K562 (cell line): ENCODE results near the gene SLC24A3. TPM values are rescaled to one million over a fixed set of nuclear protein-coding genes. Genes with fewer than 3 reads are reported as not detected.

ENCODE experiments used
- ATAC-seq: fragments of 200-7000 bp; cut with Tn5 transposase; 3 replicates; pipeline ENCODE4 v1.9.1; 2020; ENCODE audit warnings: moderate library complexity
- BruUV-seq: library from RNA; stranded (reverse); fragments of 400-500 nt; replicated peaks from 2 replicates; lab custom pipeline; 2021; lab: Mats Ljungman, UMichigan
- CTCF ChIA-PET: fragments of 300-600 bp; formaldehyde crosslinking; extraction: SDS; loops from one replicate; lab custom pipeline; 2021; ENCODE audit warnings: low intra/inter-chr PET ratio; lab: Yijun Ruan, JAX
- POLR2A ChIA-PET: fragments of 300-600, 350-650 bp; sonication (Branson Sonifier 250); formaldehyde crosslinking; extraction: SDS; loops from one replicate; lab custom pipeline; 2021; ENCODE audit warnings: antibody characterized with exemption, inconsistent platforms; lab: Yijun Ruan, JAX
- DNase-seq, 4 experiments: peaks; one replicate each; pipeline versions ENCODE4 v3.0.0 to v3.0.0-alpha.2; 2011 to 2018; ENCODE audit warnings: low spot score in 3 of 4, mixed read lengths in 3 of 4; ENCODE audit errors: extremely low read depth in 1 of 4
- FAIRE-seq: peaks from 2 replicates; lab custom pipeline; 2011; peaks lifted over from hg19 to GRCh38; lab: Jason Lieb, UNC
- H2AFZ ChIP-seq: 2 replicates; pipeline ENCODE4 v1.6.0; 2011; ENCODE audit warnings: low read depth, low read length, control low read depth, inconsistent platforms
- H3K27ac ChIP-seq: fragments of 200-600 bp; 3 replicates; pipeline ENCODE4 v1.8.0; 2011; ENCODE audit warnings: low read depth, mild to moderate bottlenecking, control low read depth, inconsistent platforms, low read length, moderate library complexity, mixed read lengths; ENCODE audit errors: extremely low read depth
- H3K27me3 ChIP-seq, 2 experiments: fragments of 300-600 bp in 1 of 2; 2 replicates in 1 of 2; 3 replicates in 1 of 2; pipeline versions ENCODE4 v1.6.0 to v1.8.0; 2011; ENCODE audit warnings: inconsistent platforms in 2 of 2, low read length in 2 of 2, mild to moderate bottlenecking in 1 of 2, mixed read lengths in 1 of 2, moderate library complexity in 1 of 2; ENCODE audit not compliant: control insufficient read depth in 2 of 2, insufficient read depth in 2 of 2
- H3K36me3 ChIP-seq: fragments of 300-600 bp; 3 replicates; pipeline ENCODE4 v1.8.0; 2011; ENCODE audit warnings: mild to moderate bottlenecking, low read length, inconsistent platforms; ENCODE audit not compliant: control insufficient read depth, insufficient read depth
- H3K4me1 ChIP-seq, 2 experiments: fragments of 200-600 bp in 1 of 2; replicated peaks in 1 of 2; 2 replicates in 1 of 2; 3 replicates in 1 of 2; pipeline versions ENCODE4 v1.5.1 to v1.8.0; 2011; ENCODE audit warnings: inconsistent platforms in 2 of 2, low read length in 2 of 2, mild to moderate bottlenecking in 1 of 2, mixed read lengths in 1 of 2, moderate library complexity in 1 of 2; ENCODE audit not compliant: control insufficient read depth in 2 of 2, insufficient read depth in 2 of 2
- H3K4me2 ChIP-seq: 2 replicates; pipeline ENCODE4 v1.6.1; 2011; ENCODE audit warnings: low read length, control low read depth, inconsistent platforms, mixed read lengths; ENCODE audit not compliant: insufficient read depth
- H3K4me3 ChIP-seq: fragments of 200-600 bp; sonication (generic), shearing (Covaris generic); 2 replicates; pipeline ENCODE4 v1.5.1; 2016; ENCODE audit warnings: control low read depth, inconsistent platforms
- H3K79me2 ChIP-seq: fragments of 200-600 bp; 3 replicates; pipeline ENCODE4 v1.8.0; 2011; ENCODE audit warnings: low read length, inconsistent platforms; ENCODE audit not compliant: control insufficient read depth, insufficient read depth
- H3K9ac ChIP-seq, 2 experiments: 2 replicates each; pipeline versions ENCODE4 v1.6.0 to v1.6.1; 2011; ENCODE audit warnings: low read depth in 2 of 2, low read length in 2 of 2, control low read depth in 1 of 2, inconsistent platforms in 1 of 2, mild to moderate bottlenecking in 1 of 2, mixed read lengths in 1 of 2; ENCODE audit not compliant: insufficient read depth in 1 of 2
- H3K9me1 ChIP-seq: one replicate; pipeline ENCODE4 v1.6.0; 2011; ENCODE audit warnings: inconsistent platforms, mild to moderate bottlenecking, low read length, moderate library complexity; ENCODE audit not compliant: control insufficient read depth, insufficient read depth
- H3K9me3 ChIP-seq: replicated peaks from 2 replicates; pipeline ENCODE4 v1.5.1; 2011; ENCODE audit warnings: low read depth, low read length, inconsistent platforms; ENCODE audit not compliant: control insufficient read depth, insufficient read depth
- H4K20me1 ChIP-seq: replicated peaks from 2 replicates; pipeline ENCODE4 v1.6.1; 2011; ENCODE audit warnings: low read length, inconsistent platforms, mixed read lengths; ENCODE audit not compliant: control insufficient read depth, insufficient read depth
- ARID2 ChIP-seq: fragments of 450-650 bp; IDR thresholded peaks from 2 replicates; pipeline ENCODE4 v1.6.1; 2017; ENCODE audit warnings: antibody characterized with exemption, mild to moderate bottlenecking
- CREM ChIP-seq: IDR thresholded peaks from 2 replicates; pipeline ENCODE4 v1.6.1; 2014; ENCODE audit warnings: antibody characterized with exemption, low read depth
- NFYB ChIP-seq: IDR thresholded peaks from 2 replicates; pipeline ENCODE4 v1.6.1; 2011; ENCODE audit warnings: mild to moderate bottlenecking, moderate library complexity; ENCODE audit not compliant: insufficient read length; ENCODE audit errors: extremely low read depth
- NKRF ChIP-seq: fragments of 450-650 bp; IDR thresholded peaks from 2 replicates; pipeline ENCODE4 v1.6.1; 2016; ENCODE audit warnings: borderline replicate concordance
- RBM17 ChIP-seq: fragments of 200-400 bp; formaldehyde crosslinking; IDR thresholded peaks from 2 replicates; pipeline ENCODE4 v1.6.1; 2017; ENCODE audit warnings: low read depth, mild to moderate bottlenecking, low read length, borderline replicate concordance
- RBM34 ChIP-seq: fragments of 200-400 bp; formaldehyde crosslinking; IDR thresholded peaks from 2 replicates; pipeline ENCODE4 v1.6.1; 2018; ENCODE audit warnings: low read length, borderline replicate concordance; ENCODE audit not compliant: insufficient read depth
- SRSF3 ChIP-seq: fragments of 200-400 bp; formaldehyde crosslinking; IDR thresholded peaks from 2 replicates; pipeline ENCODE4 v1.6.1; 2016; ENCODE audit warnings: mild to moderate bottlenecking, low read length, moderate library complexity; ENCODE audit not compliant: insufficient read depth
- SUPT5H ChIP-seq: fragments of 450-650 bp; IDR thresholded peaks from 2 replicates; pipeline ENCODE4 v1.6.1; 2016
- ZC3H8 ChIP-seq: fragments of 450-650 bp; IDR thresholded peaks from 2 replicates; pipeline ENCODE4 v1.6.1; 2017
- ZNF232 ChIP-seq: sonication (generic); formaldehyde crosslinking; IDR thresholded peaks from 2 replicates; pipeline ENCODE4 v1.8.0; 2022; ENCODE audit warnings: mild to moderate bottlenecking, missing genetic modification reagents
- WGBS: fragments of 100-300 bp; shearing (Covaris generic); methylation state at CpG from one replicate; pipeline ENCODE4 v1.1.6; 2016; ENCODE audit warnings: low coverage, mixed read lengths; ENCODE audit not compliant: insufficient coverage; ENCODE audit errors: missing lambda C conversion rate; 5-methylcytosine and 5-hydroxymethylcytosine counted together
- in situ Hi-C: fragments of 300-500 bp; cut with MboI; formaldehyde crosslinking; loops from 4 replicates; pipeline ENCODE4 v1.15.0; 2018; ENCODE audit warnings: inconsistent platforms, mixed read lengths
- intact Hi-C: fragments of 100-400 bp; cut with micrococcal nuclease; formaldehyde crosslinking; loops from 2 replicates; pipeline ENCODE4 v1.14.2; 2022
- polyA plus RNA-seq, 8 experiments: library from polyadenylated mRNA; depleted of rRNA in 4 of 8; stranded (reverse) in 5 of 8; unstranded in 3 of 8; fragments of >200 nt; fragmentation: Nextera tagmentation in 2 of 8; fragmentation: Illumina TruSeq in 1 of 8; extraction: Ambion mirVana in 2 of 8; extraction: Trizol in 1 of 8; gene quantifications; 2 replicates each; pipeline versions ENCODE4 v1.2.1 to v1.2.3, GENCODE V29; 2011 to 2014; ENCODE audit warnings: inconsistent platforms in 1 of 8, missing spikeins in 1 of 8
- total RNA-seq, 7 experiments: library from RNA; depleted of rRNA in 6 of 7; stranded (reverse); fragments of >200 nt in 6 of 7; fragmentation: Illumina TruSeq in 2 of 7; extraction: Trizol in 2 of 7; gene quantifications; 2 replicates each; pipeline versions ENCODE4 v1.2.1 to v1.2.3, GENCODE V29; 2011 to 2021; ENCODE audit warnings: low replicate concordance in 1 of 7
- TF ChIP-seq, protein P1 (sequence below), 2 experiments: fragments of 250-450 bp in 1 of 2; fragments of 450-650 bp in 1 of 2; sonication (Bioruptor Pico) in 1 of 2; IDR thresholded peaks; 2 replicates each; pipeline versions ENCODE4 v1.6.1 to v1.8.0; 2016 to 2021; ENCODE audit warnings: mild to moderate bottlenecking in 2 of 2, moderate library complexity in 2 of 2, missing compliant biosample characterization in 1 of 2, missing genetic modification characterization in 1 of 2
- TF ChIP-seq, protein P2 (sequence below): fragments of 250-450 bp; sonication (Bioruptor Pico); IDR thresholded peaks from 2 replicates; pipeline ENCODE4 v1.4.0; 2020; ENCODE audit warnings: mild to moderate bottlenecking, moderate library complexity, borderline replicate concordance

Gene SLC24A3
- total and polyA plus RNA-seq, 9 of the 15 experiments (the other 6 are each of a cell fraction or from before 2014, with no cell fraction given): not detected

GRCh38 chr20:19720991-19721390 lies 508.5 kb downstream of the SLC24A3 start:
- FAIRE-seq (no peak), ATAC-seq (no peak), DNase-seq (no peak)
- in situ Hi-C loops (no loop called here), intact Hi-C loops (no loop called here)
- Histone ChIP-seq H3K9me1 (no peaks in the 10 kb centered on the region), H3K9ac (no peak overlapping the region), H4K20me1 (no peaks in the 10 kb centered on the region), H3K36me3 (no peaks in the 10 kb centered on the region), H3K4me1 (no peaks in the 10 kb centered on the region), H3K79me2 (no peaks in the 10 kb centered on the region), H3K4me2 (no peak overlapping the region), H3K4me3 (no peak overlapping the region), H3K27me3 (no peaks in the 10 kb centered on the region; a peak in 1 of 5 replicates), H2AFZ (no peak overlapping the region), H3K27ac (no peak overlapping the region), H3K9me3 (no peaks in the 10 kb centered on the region)
- BruUV-seq: no TSS peak
- WGBS: 0% methylated on average over 14 of the region's 18 CpGs
- POLR2A ChIA-PET: no interaction called here
- TF ChIP-seq CREM: no peak
- TF ChIP-seq SUPT5H: no peak
- TF ChIP-seq NKRF: no peak
- no peak for TF ChIP-seq ZC3H8
- no peak for TF ChIP-seq NFYB
- no peak for TF ChIP-seq RBM34
- TF ChIP-seq RBM17: no peak
- TF ChIP-seq, protein P1, sequence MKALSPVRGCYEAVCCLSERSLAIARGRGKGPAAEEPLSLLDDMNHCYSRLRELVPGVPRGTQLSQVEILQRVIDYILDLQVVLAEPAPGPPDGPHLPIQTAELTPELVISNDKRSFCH (CRISPR knock-in tag; IDR thresholded peaks at IDR 0.05): no peak
- TF ChIP-seq, protein P1 (tag; IDR thresholded peaks at IDR 0.05): no peak
- no peak for TF ChIP-seq SRSF3
- TF ChIP-seq ZNF232 (CRISPR knock-in tag): no peak
- TF ChIP-seq ARID2: no peak
- TF ChIP-seq, protein P2, sequence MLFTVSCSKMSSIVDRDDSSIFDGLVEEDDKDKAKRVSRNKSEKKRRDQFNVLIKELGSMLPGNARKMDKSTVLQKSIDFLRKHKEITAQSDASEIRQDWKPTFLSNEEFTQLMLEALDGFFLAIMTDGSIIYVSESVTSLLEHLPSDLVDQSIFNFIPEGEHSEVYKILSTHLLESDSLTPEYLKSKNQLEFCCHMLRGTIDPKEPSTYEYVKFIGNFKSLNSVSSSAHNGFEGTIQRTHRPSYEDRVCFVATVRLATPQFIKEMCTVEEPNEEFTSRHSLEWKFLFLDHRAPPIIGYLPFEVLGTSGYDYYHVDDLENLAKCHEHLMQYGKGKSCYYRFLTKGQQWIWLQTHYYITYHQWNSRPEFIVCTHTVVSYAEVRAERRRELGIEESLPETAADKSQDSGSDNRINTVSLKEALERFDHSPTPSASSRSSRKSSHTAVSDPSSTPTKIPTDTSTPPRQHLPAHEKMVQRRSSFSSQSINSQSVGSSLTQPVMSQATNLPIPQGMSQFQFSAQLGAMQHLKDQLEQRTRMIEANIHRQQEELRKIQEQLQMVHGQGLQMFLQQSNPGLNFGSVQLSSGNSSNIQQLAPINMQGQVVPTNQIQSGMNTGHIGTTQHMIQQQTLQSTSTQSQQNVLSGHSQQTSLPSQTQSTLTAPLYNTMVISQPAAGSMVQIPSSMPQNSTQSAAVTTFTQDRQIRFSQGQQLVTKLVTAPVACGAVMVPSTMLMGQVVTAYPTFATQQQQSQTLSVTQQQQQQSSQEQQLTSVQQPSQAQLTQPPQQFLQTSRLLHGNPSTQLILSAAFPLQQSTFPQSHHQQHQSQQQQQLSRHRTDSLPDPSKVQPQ (CRISPR knock-in tag): no peak
- CTCF ChIA-PET: no interaction called here
